ENCODE results near the gene ROBO3.

The ROBO3 gene, protein sequence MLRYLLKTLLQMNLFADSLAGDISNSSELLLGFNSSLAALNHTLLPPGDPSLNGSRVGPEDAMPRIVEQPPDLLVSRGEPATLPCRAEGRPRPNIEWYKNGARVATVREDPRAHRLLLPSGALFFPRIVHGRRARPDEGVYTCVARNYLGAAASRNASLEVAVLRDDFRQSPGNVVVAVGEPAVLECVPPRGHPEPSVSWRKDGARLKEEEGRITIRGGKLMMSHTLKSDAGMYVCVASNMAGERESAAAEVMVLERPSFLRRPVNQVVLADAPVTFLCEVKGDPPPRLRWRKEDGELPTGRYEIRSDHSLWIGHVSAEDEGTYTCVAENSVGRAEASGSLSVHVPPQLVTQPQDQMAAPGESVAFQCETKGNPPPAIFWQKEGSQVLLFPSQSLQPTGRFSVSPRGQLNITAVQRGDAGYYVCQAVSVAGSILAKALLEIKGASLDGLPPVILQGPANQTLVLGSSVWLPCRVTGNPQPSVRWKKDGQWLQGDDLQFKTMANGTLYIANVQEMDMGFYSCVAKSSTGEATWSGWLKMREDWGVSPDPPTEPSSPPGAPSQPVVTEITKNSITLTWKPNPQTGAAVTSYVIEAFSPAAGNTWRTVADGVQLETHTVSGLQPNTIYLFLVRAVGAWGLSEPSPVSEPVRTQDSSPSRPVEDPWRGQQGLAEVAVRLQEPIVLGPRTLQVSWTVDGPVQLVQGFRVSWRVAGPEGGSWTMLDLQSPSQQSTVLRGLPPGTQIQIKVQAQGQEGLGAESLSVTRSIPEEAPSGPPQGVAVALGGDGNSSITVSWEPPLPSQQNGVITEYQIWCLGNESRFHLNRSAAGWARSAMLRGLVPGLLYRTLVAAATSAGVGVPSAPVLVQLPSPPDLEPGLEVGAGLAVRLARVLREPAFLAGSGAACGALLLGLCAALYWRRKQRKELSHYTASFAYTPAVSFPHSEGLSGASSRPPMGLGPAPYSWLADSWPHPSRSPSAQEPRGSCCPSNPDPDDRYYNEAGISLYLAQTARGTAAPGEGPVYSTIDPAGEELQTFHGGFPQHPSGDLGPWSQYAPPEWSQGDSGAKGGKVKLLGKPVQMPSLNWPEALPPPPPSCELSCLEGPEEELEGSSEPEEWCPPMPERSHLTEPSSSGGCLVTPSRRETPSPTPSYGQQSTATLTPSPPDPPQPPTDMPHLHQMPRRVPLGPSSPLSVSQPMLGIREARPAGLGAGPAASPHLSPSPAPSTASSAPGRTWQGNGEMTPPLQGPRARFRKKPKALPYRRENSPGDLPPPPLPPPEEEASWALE (N-terminal part only)
- total RNA-seq: 5.5 to 21.6 (median 6.2) reads per million in 3 experiments

DNA sequence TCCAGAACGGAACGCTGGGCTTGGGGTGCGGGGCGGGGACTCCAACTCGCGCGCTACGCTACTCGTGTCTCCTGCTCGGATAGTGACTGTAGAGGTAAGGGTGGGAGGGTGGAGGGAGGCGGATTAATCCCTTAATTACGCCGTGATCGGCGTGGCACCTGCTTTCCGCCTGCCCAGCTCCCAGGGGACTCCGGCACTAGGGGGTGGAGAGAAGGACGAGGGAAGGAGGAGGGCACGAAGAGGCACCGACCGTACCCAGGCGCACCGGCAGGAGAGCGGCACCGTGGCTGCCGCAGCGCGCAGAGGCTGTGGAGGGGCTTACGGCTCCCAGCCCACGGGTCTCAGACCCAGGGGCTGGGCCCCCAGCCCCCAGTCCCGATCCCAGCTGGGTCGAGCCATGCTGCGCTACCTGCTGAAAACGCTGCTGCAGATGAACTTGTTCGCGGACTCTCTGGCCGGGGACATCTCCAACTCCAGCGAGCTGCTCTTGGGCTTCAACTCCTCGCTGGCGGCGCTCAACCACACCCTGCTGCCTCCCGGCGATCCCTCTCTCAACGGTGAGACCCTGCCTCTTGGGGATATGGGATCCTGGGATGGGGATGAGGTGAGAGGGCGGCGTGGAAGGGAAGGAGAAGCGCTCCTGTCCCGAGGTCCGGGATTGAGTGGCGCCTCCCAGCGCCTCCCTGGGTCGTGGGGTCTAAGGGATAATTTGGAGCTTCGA lies at the start of gene ROBO3:
ROBO3 (plus strand) TSS at position 252 of the 721 bp plus-strand sequence; CDS start at position 398, 146 bp downstream.
- no peak for DNase-seq

DNA sequence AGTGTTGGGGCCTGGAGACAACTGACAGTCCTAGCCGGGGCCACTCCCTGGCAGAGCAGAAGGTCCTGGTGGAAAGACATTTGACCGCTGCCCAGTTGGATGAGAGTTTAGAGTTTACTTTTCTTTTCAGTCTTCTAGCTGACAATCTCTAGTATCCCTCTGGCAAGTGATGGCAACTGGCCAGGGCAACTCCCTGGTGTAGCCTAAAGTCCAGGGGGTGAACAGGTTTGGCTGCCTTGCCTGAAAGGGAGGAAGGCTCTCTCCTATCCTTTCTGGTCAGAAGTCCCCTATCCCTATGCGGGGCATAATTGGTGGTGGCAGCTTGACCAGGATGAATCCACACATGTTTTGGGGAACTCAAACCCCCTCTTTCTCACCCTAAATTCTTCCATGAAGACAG lies 48.2 kb upstream of the ROBO3 start:
- DNase-seq: no peak

DNA sequence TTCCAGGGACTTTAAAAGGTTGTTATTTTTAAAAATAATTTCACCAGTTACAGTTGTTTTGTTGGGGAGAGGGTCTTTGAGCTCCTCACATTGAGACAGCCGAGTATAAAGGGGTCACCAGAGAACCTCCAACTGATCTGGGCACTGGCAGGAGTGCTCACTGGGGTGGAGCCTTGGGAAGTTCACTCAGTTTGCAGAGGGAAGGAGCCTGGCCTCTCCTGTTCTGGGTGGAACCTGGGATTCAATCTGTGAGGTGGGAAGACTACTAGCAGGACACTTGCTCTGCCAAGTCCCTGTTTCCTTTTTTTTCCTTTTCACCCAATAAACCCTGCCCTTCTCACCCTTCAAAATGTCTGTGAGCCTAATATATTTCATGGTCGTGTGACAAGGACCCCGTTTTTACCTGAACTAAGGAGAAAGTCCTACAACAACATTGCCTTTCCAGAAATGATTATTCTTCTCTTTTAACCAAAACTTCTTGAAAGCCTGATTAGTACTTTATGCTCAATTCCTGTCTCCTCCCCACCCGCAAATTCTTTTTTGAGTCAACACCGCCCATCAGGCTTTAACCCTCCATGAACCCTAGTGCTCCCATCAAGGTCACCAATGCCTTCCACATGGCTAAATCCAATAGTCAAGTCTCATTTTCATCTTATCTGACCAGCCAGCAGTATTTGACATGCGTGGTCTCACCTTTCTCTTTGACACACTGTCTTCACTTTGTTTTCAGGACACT lies 43.1 kb upstream of the ROBO3 start:
- DNase-seq: no peak

DNA sequence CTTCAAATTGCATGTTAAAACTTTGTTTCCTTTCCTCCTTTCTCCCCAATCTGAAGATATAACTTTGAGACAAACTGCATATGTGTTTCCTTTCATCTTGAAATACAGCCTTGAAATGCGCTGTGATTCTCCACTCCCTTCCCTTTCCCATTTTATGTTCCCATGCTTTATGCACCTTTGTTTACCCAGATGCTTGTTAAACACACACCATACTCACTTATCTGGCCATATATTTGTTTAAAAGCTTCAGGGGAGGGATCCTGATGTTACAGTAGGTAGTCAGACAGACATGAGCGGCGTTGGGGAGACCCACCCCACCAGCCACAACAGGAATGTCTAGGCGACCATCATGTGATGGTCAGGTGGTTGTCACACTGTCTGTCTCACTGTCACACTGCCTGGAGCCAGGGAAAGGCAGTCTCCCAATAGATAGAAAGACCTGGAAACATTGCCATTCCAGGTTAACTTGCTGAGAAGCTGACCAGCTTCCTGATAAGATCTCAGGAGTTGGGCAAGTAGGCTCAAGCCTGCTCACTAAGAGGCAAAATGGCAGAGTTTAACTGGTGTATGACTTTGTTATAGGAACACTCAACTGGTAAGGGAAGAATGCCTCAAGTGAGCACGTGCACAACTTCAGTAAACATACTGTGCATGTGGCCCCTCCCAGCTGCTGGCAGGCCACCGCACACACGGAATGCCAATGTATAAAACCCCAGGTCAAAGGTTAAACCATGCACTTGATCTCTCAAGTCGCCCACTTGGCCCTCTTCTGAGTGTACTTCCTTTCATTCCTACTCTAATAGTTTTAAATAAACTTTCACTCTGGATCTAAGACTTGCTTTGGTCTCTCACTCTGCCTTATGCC lies 41.5 kb upstream of the ROBO3 start:
- DNase-seq: no peak

DNA sequence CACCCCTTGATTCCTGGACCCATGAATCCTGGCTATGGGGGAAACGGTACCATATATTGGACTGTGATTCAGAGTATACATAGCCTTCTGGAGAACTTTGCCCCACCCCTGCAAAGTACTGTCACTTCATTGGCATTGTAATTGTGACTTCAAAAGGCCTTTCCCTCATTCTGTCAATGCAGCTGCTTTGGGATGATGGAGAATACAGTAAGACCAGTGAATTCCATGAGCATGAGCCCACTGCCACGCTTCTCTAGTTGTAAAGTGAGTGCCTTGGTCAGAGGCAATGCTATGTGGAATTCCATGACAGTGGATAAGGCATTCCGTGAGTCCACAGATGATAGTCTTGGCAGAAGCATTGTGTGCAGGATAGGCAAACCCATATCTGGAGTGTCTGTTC lies 39.4 kb upstream of the ROBO3 start:
- DNase-seq: no peak

DNA sequence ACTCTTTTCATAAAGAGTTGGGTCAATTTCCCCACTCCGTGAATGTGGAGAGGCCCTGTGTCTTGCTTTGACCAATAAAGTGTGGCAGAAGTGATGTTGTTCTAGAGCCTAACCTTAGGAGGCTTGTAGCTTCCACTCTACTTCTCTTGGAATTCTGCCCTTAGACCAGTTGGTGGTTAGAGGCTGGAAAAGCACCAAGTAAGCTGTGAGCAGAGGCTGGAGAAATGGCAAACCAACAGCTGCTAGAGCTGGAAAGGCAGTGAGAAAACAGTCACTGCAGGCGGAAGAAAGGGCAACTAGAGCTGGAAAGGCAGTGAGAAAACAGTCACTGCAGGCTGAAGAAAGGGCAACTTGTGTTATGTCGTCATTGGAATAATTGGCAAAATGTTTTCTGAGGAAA lies 35.2 kb upstream of the ROBO3 start:
- DNase-seq: no peak

DNA sequence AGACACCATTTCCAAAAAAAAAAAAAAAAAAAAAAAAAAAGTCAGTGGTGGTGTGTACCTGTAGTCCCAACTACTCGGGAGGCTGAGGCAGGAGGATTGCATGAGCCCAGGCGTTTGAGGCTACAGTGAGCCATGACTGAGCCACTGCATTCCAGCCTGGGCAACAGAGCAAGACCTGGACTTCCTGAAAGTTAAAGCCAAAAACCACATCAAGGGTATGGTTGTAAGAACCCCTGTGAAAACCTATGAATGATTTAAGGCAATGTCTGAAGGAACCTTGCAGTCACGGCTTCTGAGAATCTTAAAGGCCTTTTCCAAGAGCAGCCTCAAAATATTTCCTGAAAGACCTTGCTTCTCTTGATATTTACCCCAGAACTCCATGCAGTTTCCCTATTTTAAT lies 34.5 kb upstream of the ROBO3 start:
- DNase-seq: no peak

DNA sequence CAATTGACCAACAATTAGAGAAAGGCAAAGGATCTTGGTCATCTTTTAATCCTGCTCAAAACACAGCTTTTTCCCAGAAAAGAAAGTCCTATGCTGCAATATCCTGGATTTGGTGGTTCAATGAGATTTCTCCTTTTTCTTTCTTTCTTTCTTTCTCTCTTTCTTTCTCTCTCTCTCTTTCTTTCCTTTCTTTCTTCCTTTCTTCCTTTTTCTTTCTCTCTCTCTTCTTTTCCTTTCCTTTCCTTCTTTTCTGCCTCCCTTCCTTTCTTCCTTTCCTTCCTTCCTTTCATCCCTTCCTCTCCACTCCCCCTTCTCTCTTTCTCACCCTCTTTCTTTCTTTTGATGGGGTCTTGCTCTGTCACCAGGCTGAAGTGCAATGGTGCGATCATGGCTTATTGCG lies 33.3 kb upstream of the ROBO3 start:
- no peak for DNase-seq

DNA sequence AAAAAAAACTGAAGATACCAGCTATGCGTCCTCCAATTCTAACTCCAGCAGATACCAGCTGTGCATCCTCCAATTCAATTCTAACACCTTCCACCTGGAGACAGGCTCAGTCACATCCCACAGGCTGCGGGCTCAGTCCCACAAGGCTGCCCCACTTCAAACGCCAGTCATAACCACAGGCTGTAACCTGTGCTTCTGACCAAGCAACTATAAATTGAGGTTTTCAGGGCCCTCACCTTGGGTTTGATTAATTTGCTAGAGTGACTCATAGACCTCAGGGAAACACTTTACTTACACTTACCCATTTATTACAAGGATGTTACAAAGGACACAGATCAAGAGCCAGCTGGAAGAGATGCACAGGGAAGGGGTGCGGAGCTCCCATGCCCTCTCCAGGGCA lies 32.7 kb upstream of the ROBO3 start:
- DNase-seq: no peak

DNA sequence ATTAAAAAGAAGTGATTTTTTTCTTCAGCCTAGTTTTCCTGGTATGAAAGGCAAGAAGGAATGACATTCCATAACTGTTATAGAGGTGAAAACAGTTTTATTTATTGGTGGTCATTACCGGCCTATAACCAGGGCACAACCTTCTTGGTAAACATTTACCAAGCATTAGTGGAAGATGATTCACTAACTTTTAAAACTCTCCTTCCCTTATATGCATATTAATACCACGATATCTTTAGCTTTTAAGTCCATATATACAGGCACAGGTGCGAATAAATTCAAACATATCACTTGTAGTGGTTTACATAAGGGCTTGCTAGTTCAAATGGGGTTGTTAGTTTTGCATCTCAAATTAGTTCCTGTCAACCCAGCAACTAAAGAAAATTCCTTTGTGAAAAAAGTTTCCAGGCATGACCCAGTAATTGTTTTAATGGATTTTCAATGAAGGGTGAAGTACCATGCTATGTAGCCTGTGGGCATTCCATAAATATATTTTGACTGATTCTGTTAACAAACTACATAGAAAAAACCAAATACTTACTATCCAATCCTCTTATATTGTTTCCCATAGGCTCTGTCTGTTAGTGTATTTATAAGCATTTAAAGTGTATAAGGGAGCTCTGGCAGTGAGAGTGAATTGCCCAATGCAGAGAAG lies 30.6 kb upstream of the ROBO3 start:
- no peak for DNase-seq

DNA sequence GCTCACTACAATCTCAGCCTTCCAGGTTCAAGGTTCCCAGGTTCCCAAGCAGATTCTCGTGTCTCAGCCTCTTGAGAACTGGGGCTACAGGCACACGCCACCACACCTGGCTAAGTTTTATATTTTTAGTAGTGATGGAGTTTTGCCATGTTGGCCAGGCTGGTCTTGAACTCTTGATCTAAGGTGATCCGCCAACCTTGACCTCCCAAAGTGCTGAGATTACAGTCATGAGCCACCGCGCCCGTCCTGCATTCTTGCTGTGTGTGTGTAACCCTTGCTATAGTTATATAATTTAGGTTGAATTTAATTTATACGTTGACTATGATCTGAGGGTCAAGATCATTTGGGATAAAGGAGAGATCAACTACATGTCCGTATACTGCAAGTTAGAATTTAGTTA lies 29.3 kb upstream of the ROBO3 start:
- DNase-seq: no peak

DNA sequence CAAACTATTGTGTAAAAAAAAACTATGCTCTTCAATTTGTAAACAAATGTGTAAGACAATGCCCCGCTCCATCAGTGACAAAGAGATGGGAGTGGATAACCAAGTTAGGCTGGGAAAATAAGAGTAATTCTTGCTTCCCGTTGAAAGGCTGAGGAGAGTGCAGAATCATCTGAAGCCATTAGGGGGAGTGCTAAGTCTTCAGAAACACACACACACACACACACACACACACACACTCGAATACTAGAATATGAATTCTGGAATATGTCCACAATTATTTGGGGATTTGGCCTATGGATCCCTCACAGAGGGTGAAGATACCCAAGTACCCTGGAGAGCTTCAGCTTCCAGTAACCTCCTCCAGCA lies 27.8 kb upstream of the ROBO3 start:
- no peak for DNase-seq

DNA sequence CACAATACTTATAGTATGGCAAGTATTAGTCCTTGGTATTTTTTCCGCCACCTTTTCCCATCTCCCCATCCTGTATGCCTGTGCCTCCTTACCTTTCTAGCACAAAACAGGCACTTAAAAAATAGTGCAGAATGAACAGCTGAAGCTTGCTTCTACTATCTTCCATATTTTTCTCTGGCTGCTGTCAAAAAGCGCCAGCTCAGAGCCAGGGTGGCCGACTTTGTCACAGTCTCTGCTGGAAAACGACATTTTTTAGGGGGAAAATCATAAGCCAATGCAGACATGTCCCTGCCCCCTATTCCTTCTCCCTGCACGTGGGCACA lies 26.5 kb upstream of the ROBO3 start:
- no peak for DNase-seq

DNA sequence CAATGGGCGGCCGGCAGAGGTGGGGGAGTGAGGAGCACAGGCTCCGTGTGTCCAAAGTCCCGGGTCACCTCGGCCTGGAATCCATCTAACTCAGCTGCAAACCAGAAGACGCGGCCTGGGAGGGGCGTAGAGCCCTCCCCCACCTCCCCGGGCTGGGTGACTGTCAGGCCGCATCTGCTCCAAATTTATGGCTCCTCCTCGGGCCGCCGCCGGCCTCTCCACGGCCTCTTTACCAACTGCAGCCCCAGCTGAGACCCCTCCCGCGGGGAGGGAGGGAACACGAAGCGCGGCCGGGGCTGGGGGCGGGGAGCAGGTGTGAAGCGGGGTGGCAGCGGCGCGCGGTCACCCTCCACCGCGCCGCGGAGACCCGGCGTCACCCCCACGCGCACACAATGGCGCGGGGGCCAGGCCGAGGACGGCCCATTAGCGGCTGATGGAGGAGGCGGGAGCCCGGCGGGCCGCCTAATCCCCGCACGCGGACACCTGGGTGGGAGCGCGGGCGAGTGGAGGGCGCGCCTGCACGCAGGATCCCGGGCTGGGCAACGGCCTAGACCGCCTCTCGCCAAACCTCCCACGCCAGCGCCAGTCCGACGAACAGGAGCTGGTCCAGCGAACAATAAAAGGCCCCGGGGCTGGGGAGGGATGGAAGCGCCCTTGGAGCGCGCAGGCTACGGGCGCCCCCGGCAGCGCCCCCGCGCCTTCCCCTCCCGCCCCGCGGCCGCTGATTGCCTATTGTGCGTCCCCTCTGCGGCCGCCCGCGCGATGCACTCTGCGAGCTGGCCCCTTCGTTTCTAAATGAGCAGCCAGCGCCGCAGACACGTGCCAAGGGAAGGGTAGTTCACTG lies 25.9 kb upstream of the ROBO3 start:
- no peak for DNase-seq

DNA sequence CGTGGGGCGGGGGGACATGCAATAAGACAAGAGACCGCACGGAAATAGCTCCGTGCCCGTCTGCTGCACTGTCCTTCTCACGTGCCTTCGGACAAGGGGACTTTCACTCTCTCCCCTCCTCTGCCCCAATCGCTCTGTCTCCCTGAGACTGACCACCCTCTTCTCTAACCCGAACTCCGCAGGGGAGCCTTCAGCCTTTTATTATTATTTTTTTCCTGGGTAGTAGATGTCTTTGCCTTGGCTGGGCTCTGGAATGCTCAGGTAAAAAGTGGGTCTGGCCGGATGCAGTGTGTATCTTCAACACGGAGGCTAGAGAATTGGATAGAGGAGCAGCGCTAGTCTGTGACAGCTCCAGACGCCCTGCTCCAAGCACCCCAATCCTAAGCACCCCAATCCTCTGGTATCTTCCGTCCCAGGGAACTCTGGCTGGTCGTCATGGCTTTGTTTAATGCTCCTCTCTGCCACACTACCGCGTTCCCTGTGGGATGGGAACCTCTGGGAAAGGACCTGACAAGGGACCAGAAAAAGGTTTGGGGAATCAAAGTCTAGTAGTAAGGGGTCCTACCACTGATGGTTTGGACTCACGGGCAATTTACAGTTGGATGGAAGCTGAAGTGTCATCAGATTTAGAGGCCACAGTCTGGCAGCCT lies 25.1 kb upstream of the ROBO3 start:
- DNase-seq: no peak

DNA sequence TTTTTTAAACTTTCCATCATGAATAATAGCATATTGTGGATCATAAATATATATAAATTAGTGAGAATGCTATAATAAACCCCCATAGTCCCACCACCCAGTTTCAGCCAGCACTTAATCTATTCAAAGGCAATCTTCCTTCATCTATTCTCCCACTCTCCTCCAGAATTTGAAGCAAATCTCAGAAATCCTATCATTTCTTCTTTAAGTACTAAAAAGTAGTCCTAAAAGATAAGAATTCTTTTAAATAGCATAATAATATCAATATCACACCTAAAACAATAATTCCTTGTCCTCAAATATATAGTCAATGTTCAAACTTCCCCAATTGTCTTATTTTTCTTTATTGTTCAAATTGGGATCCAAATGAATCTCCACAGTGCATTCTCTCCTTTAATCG lies 24.6 kb upstream of the ROBO3 start:
- no peak for DNase-seq

DNA sequence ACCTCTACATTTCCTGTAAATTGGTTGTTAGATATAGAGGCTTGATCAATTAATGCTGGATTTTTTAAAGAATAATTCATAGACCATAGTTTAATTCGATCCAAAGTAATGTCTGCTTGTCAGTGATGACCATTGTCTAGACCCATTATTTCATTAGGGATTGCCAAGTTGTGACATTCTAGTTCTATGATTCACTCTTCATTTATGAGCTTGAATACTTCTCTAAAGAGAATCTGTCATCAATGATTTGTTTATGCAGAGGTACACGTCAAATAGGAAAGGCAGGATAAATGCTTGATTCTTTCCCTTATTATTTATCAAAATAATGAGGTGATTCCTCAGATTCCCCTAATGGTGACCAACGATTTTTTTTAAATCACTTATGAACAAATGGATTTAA lies 24.0 kb upstream of the ROBO3 start:
- no peak for DNase-seq

DNA sequence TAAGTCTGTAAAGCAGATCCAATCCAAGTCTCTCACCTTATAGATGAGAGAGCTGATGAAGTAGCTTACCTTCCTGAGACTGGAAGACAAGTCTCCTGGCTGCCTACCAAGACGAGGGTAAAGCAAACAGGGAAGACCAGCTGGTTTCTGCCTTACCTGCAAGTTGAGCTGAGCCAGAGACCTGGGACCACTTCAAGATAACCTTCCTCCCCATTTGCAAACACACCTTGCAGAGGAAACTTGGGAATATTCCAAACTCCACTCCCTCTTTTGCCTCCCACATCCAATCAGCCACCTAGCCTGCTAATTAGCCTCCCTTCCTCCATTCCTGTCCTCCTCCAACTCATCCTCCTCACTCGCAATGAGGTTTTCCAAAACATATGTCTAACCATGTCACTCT lies 23.4 kb upstream of the ROBO3 start:
- DNase-seq: no peak

DNA sequence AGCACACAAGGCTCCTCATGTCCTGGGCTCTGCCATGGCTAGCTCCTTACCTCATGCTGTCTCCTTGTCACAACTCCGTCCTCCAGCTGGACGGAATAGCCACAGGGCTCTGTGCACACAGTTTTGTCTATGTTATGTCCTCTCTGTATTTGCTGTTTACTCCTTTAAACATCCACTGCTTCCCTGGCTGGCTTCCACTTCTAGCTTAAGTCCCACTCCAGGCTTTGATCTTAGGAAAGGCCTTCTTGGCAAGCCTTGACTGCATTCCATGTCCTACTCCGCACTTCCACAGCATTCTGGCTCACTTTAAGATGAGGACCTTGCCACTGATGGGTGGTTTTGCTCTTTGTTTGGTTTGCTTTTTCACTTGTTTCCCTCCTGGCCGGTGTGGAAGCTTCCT lies 22.9 kb upstream of the ROBO3 start:
- DNase-seq: no peak
